VCaP (cell line): ENCODE results near the gene CLK4.

Experiments used
- H3K27ac ChIP-seq: fragments of 450-650 bp; 2 replicates; pipeline ENCODE4 v1.5.1; 2017
- CTCF ChIP-seq: fragments of 450-650 bp; conservative IDR thresholded peaks from 2 replicates; pipeline ENCODE4 v1.5.1; 2017; ENCODE audit warnings: mild to moderate bottlenecking, moderate library complexity

The CLK4 gene

GRCh38 chr5:178632285-178632684, 5.4 kb upstream of the CLK4 start:
- no peak for TF ChIP-seq CTCF
- H3K27ac ChIP-seq, result no peak overlapping the region

GRCh38 chr5:178630951-178631350, 4.1 kb upstream of the CLK4 start:
- H3K27ac ChIP-seq, result no peak overlapping the region
- TF ChIP-seq CTCF, result no peak

- no peak for TF ChIP-seq CTCF
- no peak overlapping the region for H3K27ac ChIP-seq
Observed at GRCh38 chr5:178630475-178630930, 3.7 kb upstream of the CLK4 start.

- TF ChIP-seq CTCF, result no peak
- H3K27ac ChIP-seq, result peak overlapping the region; percentile 88
Observed at GRCh38 chr5:178627259-178627598, 379 bp upstream of the CLK4 start.

- H3K27ac ChIP-seq, result peak overlapping the region; percentile 88
Observed at GRCh38 chr5:178625679-178626483, 969 bp downstream of the CLK4 start.

GRCh38 chr5:178624631-178625546, 2.0 kb downstream of the CLK4 start:
- no peak for TF ChIP-seq CTCF
- peak overlapping the region; percentile 88 for H3K27ac ChIP-seq

More at GRCh38 chr5:178625679-178626483, 969 bp downstream of the CLK4 start:
- no peak for TF ChIP-seq CTCF

GRCh38 chr5:178622679-178623247, 4.1 kb downstream of the CLK4 start:
- TF ChIP-seq CTCF, result no peak
- no peak overlapping the region for H3K27ac ChIP-seq
